Retinal pigment epithelial cell (primary cell): ENCODE data around the gene CELF4.

Experiments used
- DNase-seq: peaks from one replicate; pipeline ENCODE4 v3.0.0-alpha.2; 2010; ENCODE audit warnings: low read depth
- H3K4me3 ChIP-seq: 2 replicates; pipeline ENCODE4 v1.5.1; 2011; ENCODE audit warnings: mild to moderate bottlenecking, low read length, control low read depth, moderate library complexity
- CTCF ChIP-seq: conservative IDR thresholded peaks from 2 replicates; pipeline ENCODE4 v1.5.1; 2011; ENCODE audit warnings: low read depth, low read length, control low read depth, inconsistent platforms

Gene CELF4

GRCh38 chr18:37426586-37426985 is 139.0 kb downstream of the CELF4 start:
- no peak for TF ChIP-seq CTCF
- H3K4me3 ChIP-seq, result no peak overlapping the region
- no peak for DNase-seq

- H3K4me3 ChIP-seq, result no peak overlapping the region
- DNase-seq, result no peak
- TF ChIP-seq CTCF, result no peak
Measured at GRCh38 chr18:37425222-37425621, 140.4 kb downstream of the CELF4 start.

- no peak overlapping the region for H3K4me3 ChIP-seq
- no peak for DNase-seq
- TF ChIP-seq CTCF, result no peak
Measured at GRCh38 chr18:37424507-37424906, 141.1 kb downstream of the CELF4 start.

- no peak for TF ChIP-seq CTCF
- DNase-seq, result no peak
- no peak overlapping the region for H3K4me3 ChIP-seq
Measured at GRCh38 chr18:37422596-37422995, 143.0 kb downstream of the CELF4 start.

- no peak overlapping the region for H3K4me3 ChIP-seq
- no peak for DNase-seq
- no peak for TF ChIP-seq CTCF
Measured at GRCh38 chr18:37422116-37422515, 143.5 kb downstream of the CELF4 start.

- H3K4me3 ChIP-seq, result no peak overlapping the region
- no peak for DNase-seq
- no peak for TF ChIP-seq CTCF
Measured at GRCh38 chr18:37421341-37422077, 144.1 kb downstream of the CELF4 start.

GRCh38 chr18:37420315-37420880 is 145.2 kb downstream of the CELF4 start:
- H3K4me3 ChIP-seq, result no peak overlapping the region
- TF ChIP-seq CTCF, result no peak
- DNase-seq, result no peak
